ENCODE results near the gene CAMSAP2. TPM values are rescaled to one million over a fixed set of nuclear protein-coding genes. Genes with fewer than 3 reads are reported as not detected.

CAMSAP2 gene
- polyA plus RNA-seq, 1 of the 3 experiments (the other 2 are of a cell fraction), result 5.5 TPM

DNA sequence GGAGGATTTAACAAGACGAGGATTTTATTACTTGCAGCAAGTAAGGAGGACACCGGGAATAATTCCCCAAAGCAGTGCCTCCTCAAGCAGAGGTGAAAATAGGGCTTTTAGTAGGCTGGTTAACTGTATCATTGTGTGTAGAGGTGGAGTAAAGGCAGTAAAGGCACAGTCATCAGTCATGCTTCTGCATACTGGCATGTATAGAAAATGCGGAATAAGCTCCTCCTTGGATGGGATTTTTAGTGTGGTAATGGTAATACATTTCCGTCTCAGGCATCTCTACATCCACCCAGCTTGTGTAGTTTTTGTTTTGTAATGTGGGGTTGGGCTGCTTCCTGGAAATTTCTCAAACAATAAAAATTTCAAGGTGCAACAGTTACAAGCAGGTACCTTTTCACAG is 106.7 kb downstream of the CAMSAP2 start (continued):
- TF ChIP-seq MAX (IDR thresholded peaks at IDR 0.05; ENCODE audit: low read depth) (no peak), EZH2phosphoT487 (IDR thresholded peaks at IDR 0.05; ENCODE audit: borderline replicate concordance, low read depth) (no peak)
- TF ChIP-seq, protein P1, sequence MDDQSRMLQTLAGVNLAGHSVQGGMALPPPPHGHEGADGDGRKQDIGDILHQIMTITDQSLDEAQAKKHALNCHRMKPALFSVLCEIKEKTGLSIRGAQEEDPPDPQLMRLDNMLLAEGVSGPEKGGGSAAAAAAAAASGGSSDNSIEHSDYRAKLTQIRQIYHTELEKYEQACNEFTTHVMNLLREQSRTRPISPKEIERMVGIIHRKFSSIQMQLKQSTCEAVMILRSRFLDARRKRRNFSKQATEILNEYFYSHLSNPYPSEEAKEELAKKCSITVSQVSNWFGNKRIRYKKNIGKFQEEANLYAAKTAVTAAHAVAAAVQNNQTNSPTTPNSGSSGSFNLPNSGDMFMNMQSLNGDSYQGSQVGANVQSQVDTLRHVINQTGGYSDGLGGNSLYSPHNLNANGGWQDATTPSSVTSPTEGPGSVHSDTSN (IDR thresholded peaks at IDR 0.05), result no peak

DNA sequence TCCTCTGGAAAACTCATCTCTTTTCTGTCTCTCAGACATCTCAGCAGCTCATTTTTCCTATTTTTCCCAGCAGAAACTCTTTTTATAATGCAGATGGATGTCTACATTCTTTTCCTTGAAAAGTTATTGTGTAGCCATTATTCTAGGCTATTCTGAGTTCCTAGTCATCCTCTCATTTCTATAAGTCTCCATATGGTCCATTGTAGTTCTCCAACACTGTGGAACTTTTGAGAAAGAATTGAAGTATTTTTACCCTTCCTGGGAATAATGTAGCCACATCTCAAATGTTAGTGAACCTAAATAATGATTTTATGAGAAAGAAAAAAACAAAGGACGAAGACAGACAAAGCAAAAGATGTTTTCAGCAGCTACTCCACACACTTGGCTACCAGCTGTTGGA is 107.7 kb downstream of the CAMSAP2 start:
- Histone ChIP-seq H3K9me3 (no peaks in the 10 kb centered on the region), H3K79me2 (ENCODE audit: insufficient read depth) (peaks cover 6% of the 10 kb centered on the region; the same call in 1 of the 2 replicates), H2AFZ (ENCODE audit: low read depth) (no peak overlapping the region), H3K4me1 (ENCODE audit: control insufficient read depth in 1 of 2, insufficient read depth in 2 of 2, low read depth in 1 of 2, low read length in 1 of 2) (no peaks in the 10 kb centered on the region), H3K9me2 (no peaks in the 10 kb centered on the region), H3K36me3 (replicated peaks in 1 of 2; ENCODE audit: control insufficient read depth in 1 of 2, insufficient read depth in 2 of 2, low read length in 1 of 2) (peaks cover 83 to 87% of the 10 kb centered on the region in 2 experiments), H4K20me1 (ENCODE audit: insufficient read depth) (no peaks in the 10 kb centered on the region), H3K27ac (ENCODE audit: low read depth in 2 of 2, low read length in 1 of 2) (no peak overlapping the region), H3K4me3 (ENCODE audit: low read depth in 2 of 2, low read length in 1 of 2) (no peak overlapping the region), H3F3A (replicated peaks; ENCODE audit: insufficient read depth) (no peaks in the 10 kb centered on the region), H3K9ac (no peak overlapping the region), H3K4me2 (no peak overlapping the region), H3K27me3 (ENCODE audit: insufficient read depth) (no peaks in the 10 kb centered on the region)
- TF ChIP-seq SIN3A (IDR thresholded peaks at IDR 0.05; ENCODE audit: borderline replicate concordance, low read depth, low read length) (no peak), RCOR1 (IDR thresholded peaks at IDR 0.05; ENCODE audit: low read length) (no peak), NFIC (IDR thresholded peaks at IDR 0.05; ENCODE audit: borderline replicate concordance) (no peak), TAF1 (IDR thresholded peaks at IDR 0.05; ENCODE audit: borderline replicate concordance, low read depth, low read length) (no peak), SMC3 (IDR thresholded peaks at IDR 0.05; ENCODE audit: low read depth, low read length) (no peak), TEAD4 (IDR thresholded peaks at IDR 0.05; ENCODE audit: borderline replicate concordance, insufficient read depth) (no peak), YY1 (IDR thresholded peaks at IDR 0.05; ENCODE audit: low read depth) (no peak), GABPA (IDR thresholded peaks at IDR 0.05; ENCODE audit: low read depth) (no peak)
- TF ChIP-seq, protein P1 (IDR thresholded peaks at IDR 0.05), result no peak
- 90% methylated on average over 1 of the region's 1 CpG for whole genome bisulfite sequencing (ENCODE audit: low lambda C conversion rate)
- CTCF ChIA-PET, result interaction anchor here (1.0 to 2.0 kb wide), 4 partner anchors 9 to 224 kb away, joined by 3 to 9 read pairs (median 4); no protein-coding TSS in a partner anchor
- POLR2A ChIA-PET, result no interaction called here
- no peak for DNase-seq

DNA sequence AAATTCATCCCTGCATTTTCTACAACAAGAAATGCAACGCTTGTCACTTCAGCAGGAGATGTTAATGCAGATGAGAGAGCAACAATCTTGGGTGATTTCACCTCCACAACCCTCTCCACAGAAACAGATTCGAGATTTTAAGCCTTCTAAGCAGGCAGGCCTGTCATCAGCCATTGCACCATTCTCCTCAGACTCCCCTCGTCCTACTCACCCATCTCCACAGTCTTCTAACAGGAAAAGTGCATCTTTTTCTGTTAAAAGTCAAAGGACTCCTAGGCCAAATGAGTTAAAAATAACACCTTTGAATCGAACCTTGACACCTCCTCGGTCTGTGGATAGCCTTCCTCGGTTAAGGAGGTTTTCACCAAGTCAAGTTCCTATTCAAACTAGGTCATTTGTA is 110.7 kb downstream of the CAMSAP2 start:
- CTCF ChIA-PET, result interaction anchor here (0.9 kb wide), 1 partner anchor 12 kb away, joined by 5 read pairs; no protein-coding TSS in a partner anchor
- no peak overlapping the region for H3K27ac ChIP-seq (ENCODE audit: low read depth in 2 of 2, low read length in 1 of 2)
- no peaks in the 10 kb centered on the region for H3K4me1 ChIP-seq (ENCODE audit: control insufficient read depth in 1 of 2, insufficient read depth in 2 of 2, low read depth in 1 of 2, low read length in 1 of 2)
- peaks cover 5% of the 10 kb centered on the region; the same call in 1 of the 2 replicates for H3K79me2 ChIP-seq (ENCODE audit: insufficient read depth)
- no peak overlapping the region for H3K4me2 ChIP-seq
- 100% methylated on average over 5 of the region's 6 CpGs for WGBS (ENCODE audit: low lambda C conversion rate)
- H3K4me3 ChIP-seq (ENCODE audit: low read depth in 2 of 2, low read length in 1 of 2), result no peak overlapping the region
- POLR2A ChIA-PET, result no interaction called here
- no peaks in the 10 kb centered on the region for H3K27me3 ChIP-seq (ENCODE audit: insufficient read depth)
- no peak overlapping the region for H2AFZ ChIP-seq (ENCODE audit: low read depth)
- H4K20me1 ChIP-seq (ENCODE audit: insufficient read depth), result no peaks in the 10 kb centered on the region
- no peak for DNase-seq
- no peaks in the 10 kb centered on the region for H3K9me3 ChIP-seq
- H3F3A ChIP-seq (replicated peaks; ENCODE audit: insufficient read depth), result peaks cover 3% of the 10 kb centered on the region
- peaks cover 90 to 96% of the 10 kb centered on the region in 2 experiments for H3K36me3 ChIP-seq (replicated peaks in 1 of 2; ENCODE audit: control insufficient read depth in 1 of 2, insufficient read depth in 2 of 2, low read length in 1 of 2)
- no peak overlapping the region for H3K9ac ChIP-seq
- no peaks in the 10 kb centered on the region for H3K9me2 ChIP-seq
- TF ChIP-seq SMC3 (IDR thresholded peaks at IDR 0.05; ENCODE audit: low read depth, low read length) (no peak), EP300 (IDR thresholded peaks at IDR 0.05; ENCODE audit: borderline replicate concordance in 1 of 2, low read depth in 1 of 2, low read length in 1 of 2) (no peak), CHD2 (IDR thresholded peaks at IDR 0.05; ENCODE audit: low read length, partially characterized antibody) (no peak), REST (IDR thresholded peaks at IDR 0.05; ENCODE audit: low read depth, low read length) (no peak), IRF3 (IDR thresholded peaks at IDR 0.05; ENCODE audit: low read depth, low read length) (no peak), GABPA (IDR thresholded peaks at IDR 0.05; ENCODE audit: low read depth) (no peak)
- TF ChIP-seq, protein P1 (IDR thresholded peaks at IDR 0.05), result no peak
